AG09319 (cell line): ENCODE measurements around the gene KBTBD12.

ENCODE experiments used
- DNase-seq: peaks from one replicate; pipeline ENCODE4 v3.0.0-alpha.2; 2010; ENCODE audit warnings: low read depth; ENCODE audit errors: extremely low read depth
- TF ChIP-seq, protein P1 (sequence below): IDR thresholded peaks from 2 replicates; pipeline ENCODE4 v1.5.1; 2011; ENCODE audit warnings: low read depth, mild to moderate bottlenecking, inconsistent platforms, low read length, moderate library complexity

Gene KBTBD12

DNA sequence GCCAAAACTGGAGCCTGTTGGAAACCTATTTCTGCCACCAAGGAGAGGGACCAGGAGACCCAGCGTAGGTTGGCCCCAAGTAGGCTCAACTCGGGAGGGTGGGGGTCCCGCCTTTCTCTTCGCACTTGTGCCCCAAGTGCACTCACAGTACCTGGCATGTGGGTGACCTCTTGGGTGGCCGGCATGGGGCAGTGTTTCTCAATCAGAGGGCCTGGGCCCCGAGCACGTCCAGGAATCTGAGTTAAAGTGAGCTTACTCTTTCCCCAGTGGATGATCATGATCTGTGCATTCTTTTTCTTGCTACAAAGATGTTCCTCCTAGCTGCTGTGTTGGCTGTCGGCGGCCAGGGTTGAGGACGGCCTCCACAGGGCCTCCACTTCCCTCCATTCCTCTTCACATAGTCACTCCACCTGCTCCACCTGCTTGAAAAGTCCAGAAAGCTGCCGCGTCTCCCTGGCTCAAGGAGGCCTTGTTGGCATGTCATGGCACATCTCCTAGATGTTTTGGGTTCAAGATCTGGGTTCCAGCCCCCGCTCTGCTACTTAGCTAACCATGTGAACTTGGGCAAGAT, 70.7 kb downstream of the KBTBD12 start:
- DNase-seq = no peak
- TF ChIP-seq, protein P1, sequence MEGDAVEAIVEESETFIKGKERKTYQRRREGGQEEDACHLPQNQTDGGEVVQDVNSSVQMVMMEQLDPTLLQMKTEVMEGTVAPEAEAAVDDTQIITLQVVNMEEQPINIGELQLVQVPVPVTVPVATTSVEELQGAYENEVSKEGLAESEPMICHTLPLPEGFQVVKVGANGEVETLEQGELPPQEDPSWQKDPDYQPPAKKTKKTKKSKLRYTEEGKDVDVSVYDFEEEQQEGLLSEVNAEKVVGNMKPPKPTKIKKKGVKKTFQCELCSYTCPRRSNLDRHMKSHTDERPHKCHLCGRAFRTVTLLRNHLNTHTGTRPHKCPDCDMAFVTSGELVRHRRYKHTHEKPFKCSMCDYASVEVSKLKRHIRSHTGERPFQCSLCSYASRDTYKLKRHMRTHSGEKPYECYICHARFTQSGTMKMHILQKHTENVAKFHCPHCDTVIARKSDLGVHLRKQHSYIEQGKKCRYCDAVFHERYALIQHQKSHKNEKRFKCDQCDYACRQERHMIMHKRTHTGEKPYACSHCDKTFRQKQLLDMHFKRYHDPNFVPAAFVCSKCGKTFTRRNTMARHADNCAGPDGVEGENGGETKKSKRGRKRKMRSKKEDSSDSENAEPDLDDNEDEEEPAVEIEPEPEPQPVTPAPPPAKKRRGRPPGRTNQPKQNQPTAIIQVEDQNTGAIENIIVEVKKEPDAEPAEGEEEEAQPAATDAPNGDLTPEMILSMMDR = no peak

DNA sequence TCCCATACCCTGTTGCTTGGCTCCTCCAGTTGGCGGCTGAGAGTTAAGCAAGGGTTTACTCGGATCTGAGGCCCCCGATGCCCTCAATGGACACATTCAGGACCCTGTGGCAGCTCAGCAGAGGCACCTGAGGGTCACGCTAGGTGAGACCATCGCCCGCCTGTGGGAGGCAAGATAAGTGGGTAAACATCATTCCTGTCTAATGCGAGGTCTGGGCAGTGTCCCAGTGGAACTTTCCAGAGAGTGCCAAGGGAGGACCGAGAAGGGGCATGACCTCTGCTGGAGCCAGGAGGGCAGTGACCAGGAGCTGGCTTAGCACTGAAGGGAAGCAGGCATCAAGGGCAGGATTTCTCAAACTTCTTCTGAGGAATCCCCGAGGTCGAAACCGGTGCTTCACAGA, 71.8 kb downstream of the KBTBD12 start:
- TF ChIP-seq, protein P1 = no peak
- DNase-seq = no peak

DNA sequence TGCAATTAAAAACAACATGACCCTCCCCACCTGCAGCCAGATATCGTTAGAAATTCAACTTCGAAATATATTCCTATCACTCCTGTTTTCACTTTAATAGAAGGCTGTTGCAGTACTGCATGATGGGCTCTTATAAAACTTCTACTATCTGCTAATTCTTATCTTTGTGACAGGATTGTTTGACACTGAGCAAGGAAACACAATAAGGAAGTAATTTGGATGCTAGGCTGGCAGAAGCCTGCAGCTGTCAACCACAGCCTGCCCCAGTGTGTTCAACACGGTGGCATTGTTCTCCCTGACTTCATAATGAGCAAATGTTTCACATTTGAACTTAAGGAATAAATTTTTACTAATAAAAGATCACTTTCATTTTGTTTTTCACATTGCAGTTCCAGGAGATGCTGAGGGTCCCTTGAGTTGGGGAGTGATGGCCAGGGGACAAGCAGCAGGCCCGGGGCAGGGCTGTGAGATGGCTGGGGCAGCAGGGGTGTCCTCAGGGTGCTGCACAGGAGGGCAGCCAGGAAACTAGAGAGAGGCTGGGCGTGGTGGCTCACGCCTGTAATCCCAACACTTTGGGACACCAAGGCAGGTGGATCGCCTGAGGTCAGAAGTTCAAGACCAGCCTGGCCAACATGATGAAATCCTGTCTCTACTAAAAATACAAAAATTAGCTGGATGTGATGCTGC, 72.4 kb downstream of the KBTBD12 start:
- DNase-seq = no peak
- TF ChIP-seq, protein P1 = no peak

DNA sequence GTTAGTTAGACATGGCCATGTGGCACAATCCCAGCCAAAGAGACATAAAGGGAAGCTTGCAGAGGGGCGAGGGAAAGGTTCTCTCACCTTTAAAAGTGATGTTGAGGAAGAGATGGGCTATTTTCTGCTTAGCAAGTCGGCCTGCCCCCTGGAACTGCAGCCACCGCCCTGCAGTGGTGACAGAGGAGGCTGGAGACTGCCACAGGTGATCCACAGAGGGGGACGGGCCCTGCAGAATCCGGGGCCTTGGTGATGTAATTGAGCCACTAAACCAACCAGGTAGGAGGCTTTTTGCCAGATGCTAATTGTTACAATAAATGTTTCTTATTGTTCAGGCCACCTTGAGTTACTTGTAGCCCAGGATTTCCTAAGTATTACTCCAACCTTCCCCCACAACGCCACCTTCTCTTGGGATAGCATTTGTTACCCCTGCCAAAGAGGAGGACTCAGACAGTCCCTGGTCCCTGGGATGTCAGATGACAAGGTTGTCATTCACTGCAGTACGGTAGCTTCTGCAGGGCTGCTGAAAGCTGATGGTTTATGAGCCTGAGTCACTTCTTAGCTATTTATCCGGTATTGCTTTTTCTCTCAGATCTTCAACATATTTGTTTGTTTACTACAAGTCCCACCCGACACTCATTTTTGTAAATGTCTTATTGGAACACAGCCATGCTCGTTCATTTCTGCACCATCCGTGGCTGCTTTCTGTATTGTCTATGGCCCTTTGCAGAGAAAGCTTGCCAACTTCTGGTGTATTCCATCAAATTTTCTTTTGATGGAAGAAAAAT, 73.9 kb downstream of the KBTBD12 start:
- no peak for DNase-seq
- TF ChIP-seq, protein P1 = no peak

DNA sequence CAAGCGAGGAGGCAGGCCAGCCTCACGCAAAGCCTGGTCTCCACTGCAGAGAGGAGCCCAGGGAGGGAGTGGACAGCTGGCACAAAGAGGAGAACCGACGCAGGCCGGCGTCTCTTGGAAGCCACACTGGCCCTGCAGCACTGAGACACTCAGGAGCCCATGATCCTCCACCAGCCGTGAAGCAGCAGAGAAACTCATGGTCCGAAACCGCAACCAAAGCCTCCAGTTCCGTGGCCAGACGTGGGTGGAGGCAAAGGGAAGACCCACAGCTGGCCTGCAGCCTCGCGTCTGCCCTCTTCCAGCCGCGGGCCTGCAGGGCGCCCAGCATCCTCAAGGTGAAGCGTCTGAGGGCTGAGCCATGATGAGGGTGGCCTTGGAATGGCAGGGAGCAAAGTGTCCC, 75.0 kb downstream of the KBTBD12 start:
- DNase-seq = no peak

DNA sequence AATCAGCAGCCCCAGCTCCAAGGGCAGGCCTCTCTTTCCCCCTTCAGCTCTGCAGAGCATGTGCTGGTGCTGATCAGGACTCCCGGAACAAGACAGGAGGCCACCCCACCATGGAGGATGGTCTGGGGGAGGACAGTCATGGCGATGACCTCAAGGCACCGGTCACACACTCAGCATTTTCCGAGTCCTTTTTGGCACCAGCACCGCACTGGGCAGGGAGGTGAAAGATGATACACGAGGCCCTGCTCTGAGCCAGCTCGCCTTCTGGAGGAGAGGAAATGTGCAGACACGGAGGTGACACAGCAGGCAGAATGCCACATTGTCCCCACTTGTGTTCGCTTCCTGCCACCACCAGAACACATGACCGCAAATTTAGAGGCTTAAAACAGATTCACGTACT, 75.4 kb downstream of the KBTBD12 start:
- TF ChIP-seq, protein P1 = no peak
- no peak for DNase-seq

More for the DNA sequence above, 75.0 kb downstream of the KBTBD12 start:
- TF ChIP-seq, protein P1 = no peak

DNA sequence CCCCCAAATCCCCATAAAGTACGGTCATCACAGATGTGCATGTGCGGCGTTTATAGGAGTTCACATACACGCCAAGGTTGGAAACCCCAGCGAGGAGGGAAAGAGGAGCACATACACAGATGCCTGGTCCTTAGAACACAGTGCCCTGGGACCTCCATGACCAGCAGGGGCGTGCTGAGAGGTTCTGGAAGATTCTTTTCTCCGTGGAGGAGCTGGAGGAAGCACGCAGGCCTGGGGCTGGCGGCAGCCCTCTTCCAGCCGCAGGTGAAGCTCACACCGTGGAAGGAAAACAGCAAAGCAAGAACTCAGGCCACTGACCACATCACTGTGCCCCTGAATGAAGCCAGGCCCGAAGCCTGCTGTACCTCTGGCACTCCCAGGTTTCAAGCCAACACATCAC, 76.2 kb downstream of the KBTBD12 start:
- TF ChIP-seq, protein P1 = no peak
- DNase-seq = no peak
